GM18520 (cell line): ENCODE measurements around the gene MMP25.

ENCODE experiments used
- ATAC-seq: cut with Tn5 transposase; IDR thresholded peaks from one replicate; pipeline ENCODE4 v1.9.1; 2021; ENCODE audit not compliant: unreplicated experiment

Gene MMP25, protein sequence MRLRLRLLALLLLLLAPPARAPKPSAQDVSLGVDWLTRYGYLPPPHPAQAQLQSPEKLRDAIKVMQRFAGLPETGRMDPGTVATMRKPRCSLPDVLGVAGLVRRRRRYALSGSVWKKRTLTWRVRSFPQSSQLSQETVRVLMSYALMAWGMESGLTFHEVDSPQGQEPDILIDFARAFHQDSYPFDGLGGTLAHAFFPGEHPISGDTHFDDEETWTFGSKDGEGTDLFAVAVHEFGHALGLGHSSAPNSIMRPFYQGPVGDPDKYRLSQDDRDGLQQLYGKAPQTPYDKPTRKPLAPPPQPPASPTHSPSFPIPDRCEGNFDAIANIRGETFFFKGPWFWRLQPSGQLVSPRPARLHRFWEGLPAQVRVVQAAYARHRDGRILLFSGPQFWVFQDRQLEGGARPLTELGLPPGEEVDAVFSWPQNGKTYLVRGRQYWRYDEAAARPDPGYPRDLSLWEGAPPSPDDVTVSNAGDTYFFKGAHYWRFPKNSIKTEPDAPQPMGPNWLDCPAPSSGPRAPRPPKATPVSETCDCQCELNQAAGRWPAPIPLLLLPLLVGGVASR

DNA sequence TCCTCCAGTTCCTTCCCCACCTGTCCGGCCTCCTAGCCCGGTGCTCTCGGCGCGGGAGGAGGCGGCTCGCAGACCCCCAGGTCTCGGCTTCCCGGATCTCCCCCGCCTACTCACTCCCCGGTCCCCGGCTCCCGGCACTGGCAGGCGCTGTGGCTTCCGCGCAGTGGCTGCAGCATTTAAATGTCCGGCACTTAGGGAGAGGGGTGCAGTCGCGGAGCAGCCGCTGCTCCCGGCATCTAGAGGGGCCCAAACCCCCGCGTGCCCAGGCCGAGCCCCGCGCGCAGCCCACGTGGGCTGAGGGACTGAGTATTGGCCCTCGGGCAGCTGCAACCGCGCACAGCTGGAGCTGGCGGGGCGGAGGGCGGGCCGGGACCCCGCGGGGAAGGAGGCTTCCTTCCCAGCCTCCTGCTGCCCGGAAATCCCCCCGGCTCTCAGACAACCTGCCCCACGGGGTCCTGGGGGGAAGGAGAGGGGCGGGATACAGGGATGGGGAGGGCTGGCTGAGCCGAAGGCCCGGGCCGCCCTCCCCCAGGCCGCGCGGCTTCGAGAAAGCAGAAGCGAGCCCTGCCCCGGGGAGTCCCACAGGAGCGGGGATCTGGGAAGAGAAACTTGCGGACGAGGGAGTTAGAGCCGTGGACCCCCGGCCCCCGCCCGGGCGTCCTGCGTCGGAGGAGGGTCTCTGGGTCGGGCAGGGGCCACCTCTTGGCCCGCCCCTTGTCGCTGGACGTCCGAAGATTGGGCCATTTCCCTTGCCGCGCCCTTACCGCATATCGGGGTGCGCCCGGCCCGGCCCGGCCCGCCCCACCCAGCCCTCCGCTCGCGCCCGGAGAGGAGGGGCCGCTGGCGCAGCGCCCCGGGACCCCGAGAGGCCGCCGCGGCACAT, at the start of gene MMP25:
Gene MMP25 (plus strand): TSS at position 804 of the 883 bp plus-strand sequence. CDS start 357 bp downstream, outside the sequence.
- no peak for ATAC-seq

- no peak for ATAC-seq
These were observed 46.4 kb upstream of the MMP25 start for GRCh38 chr16:2999929-3000328.

- no peak for ATAC-seq
These were observed 45.8 kb upstream of the MMP25 start for GRCh38 chr16:3000540-3000939.

GRCh38 chr16:3001316-3001715, 45.0 kb upstream of the MMP25 start:
- no peak for ATAC-seq

- ATAC-seq, result peak; percentile 96
These were observed 42.6 kb upstream of the MMP25 start for GRCh38 chr16:3003582-3004270.

GRCh38 chr16:3004319-3004718, 42.0 kb upstream of the MMP25 start:
- ATAC-seq, result no peak

DNA sequence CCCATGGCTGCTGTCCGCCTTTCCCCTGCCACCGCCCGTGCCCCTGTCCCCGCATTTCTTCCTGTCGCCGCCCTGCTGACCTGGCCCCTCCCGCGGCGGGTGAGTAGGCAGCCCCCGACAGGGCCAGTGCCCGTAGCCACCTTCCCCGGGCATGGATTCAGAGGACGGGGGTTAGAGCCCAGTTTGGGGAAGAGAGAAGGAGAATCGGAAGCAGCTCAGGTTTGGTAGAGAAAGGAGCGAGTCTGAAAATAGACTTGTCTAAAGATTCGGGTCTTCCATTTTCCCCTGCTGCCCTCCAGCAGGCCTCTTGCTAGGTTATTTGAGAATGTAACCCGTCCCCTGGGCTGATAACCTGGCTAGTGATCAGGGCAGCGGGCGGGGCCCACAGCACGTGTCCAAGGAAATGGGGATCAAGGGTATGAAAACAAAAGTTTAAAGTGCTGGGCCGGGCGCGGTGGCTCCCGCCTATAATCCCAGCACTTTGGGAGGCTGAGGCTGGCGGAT, 41.5 kb upstream of the MMP25 start:
- ATAC-seq, result no peak

DNA sequence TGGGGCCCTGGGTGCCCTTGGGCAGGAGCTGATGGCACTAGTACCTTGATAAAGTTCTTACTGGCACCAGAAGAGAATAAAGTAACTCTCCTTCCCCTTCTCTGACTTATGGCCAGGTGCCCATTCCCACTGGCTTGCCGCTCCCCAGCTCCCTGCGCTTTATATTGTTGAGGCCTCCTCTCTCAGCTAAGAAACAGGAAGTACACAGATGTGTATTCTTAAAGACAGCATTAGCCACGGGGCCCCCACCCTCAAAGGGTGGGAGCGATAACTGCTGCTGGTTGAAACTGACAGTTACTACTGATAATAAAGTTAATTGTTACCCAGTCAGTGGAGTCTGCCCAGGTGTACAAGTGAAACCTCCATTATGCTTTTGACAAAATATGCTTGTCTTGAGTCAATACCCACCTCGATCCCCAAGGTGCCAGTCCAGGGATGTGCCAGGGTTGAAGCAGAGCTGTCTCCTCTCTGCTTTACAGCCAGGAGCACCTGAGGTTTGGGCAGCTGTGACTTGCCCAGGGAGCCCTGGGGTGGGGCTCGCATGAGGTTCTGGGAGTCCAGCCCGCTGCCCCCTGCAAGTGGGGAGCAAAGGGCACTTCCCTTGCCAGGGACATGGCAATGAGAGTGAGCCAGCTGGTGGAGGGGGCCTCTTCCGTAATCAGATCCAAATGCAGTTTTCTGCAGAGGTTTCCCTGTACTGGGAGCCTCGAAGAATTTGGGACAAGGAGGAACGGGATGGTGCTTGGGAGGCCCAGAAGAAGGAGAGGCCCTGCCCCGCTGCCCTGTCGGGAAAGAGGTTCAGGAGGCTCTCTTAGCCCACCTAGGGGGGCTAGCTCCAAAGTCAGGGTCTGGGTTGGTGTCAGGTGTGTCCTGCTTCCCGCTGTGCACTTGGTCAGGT, 39.1 kb upstream of the MMP25 start:
- ATAC-seq, result no peak

GRCh38 chr16:3007957-3008689, 38.2 kb upstream of the MMP25 start:
- no peak for ATAC-seq

DNA sequence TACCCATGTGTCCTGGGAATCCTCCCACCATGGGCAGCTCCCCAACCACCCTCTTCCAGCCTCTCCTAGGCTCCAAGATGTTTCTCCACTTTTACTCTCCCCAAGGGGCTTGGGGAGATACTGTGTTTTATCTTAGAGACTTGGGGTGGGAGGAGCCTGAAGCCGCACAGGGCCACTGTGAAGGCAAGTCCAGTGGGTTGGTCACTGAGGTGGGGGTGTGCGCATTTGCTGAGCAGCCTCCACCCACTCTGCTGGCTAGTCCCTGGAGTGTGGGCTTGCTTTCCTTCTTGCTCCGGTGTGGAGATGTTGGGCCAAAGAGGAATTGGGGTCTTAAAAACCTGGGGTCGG, 37.7 kb upstream of the MMP25 start:
- ATAC-seq, result no peak

DNA sequence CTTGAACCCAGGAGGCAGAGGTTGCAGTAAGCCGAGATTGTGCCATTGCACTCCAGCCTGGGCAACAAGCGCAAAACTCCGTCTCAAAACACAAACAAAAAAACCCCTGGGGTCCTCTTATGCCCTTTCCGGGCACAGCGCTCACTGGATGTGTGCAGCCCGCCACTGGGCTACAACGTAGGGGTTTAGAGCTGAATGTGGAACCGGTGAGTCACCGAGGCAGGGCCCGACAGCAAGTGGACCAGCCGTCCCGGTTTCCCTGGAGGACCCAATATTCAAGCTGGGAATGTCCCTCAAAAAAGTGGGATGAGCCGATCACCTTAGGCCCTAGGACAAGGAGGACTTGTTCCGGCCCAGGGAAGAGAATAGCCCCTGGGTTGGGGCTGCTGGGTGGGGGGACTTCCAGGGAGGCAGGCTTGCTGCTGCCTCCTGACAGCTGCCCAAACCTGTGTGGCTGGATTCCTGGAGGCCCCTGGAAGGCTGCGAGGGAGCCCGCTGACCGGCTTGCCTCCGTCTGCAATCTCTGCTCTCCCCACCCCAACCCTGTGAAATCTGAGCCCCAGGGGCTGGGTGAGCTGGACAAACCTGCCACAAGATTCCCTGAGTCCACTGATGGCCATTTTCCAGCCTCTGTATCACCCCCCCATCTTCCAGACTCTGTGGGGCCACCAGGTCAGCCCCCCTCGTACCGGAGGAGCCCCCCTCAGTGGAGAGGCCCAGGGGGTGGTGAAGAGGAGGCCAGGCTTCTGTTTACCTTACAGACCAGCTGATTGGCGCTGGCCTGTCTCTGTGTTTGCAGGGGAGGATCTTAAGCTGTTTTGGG, 36.6 kb upstream of the MMP25 start:
- ATAC-seq, result no peak

DNA sequence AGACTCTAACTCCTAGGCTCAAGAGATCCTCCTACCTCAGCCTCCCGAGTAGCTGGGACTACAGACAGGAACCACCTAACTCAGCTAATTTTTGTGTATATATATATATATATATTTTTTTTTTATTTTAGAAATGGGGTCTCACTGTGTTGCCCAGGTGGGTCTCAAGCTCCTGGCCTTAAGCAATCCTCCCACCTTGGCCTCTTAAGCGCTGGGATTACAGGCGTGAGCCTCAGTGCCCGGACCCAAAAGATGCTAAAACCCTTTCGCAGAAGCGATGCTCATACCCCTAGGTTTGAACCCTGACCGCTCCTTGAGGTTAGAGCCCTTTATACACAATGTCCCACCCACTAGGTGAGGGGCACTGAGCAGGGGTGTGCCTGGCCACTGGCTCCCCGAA, 35.9 kb upstream of the MMP25 start:
- no peak for ATAC-seq

DNA sequence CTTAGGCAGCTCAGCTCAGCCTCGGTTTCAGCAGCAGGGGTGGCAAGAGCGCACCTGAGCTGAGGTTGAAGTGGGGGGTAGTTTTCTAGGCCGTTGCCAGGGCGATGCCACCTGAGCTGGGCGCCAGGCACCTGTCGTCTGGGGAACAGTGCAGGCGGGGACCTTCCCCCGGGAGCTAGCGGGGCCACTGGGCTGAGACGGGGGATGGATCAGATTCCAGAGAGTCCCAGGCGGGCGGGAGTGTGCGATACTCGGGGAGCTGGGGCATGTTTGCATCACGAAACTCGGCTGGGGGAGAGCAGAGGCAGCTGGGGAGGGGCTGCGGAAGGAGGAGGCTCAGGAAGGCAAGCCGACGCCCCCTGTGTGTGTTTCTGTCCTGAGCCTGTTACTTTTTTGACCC, 34.1 kb upstream of the MMP25 start:
- no peak for ATAC-seq

DNA sequence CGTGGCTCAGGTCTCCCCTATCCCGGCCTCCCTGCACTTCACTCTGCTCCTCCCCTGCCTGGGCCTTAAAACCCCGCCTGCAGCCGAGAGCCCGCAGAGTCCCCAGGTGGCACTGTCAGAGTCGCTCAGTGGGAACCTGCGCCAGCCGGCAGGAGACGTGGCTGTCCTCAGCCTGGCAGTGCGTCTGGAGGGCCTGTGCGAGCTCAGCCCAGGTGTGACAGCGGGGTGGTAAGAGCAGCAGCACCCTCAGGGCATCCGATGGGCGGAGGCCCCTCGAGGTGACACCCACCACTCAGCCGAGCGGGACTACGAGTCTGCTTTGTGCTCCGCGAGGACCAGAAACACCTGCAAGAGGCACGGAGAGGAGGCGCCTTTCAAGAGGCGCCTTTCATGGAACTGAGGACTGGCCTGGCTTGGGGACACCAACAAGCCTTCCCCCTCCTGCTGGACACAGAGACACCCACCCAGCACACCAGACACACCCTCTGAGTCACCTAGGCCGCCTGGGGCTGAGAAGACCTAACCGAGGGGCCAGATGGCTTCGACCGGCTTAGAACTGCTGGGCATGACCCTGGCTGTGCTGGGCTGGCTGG, 33.4 kb upstream of the MMP25 start, which contains the start of gene CLDN9:
Gene CLDN9 (plus strand): TSS at position 96 of the 593 bp plus-strand sequence. CDS start 440 bp downstream, at position 536.
- ATAC-seq, result no peak

GRCh38 chr16:3013491-3013951, 32.8 kb upstream of the MMP25 start:
- ATAC-seq, result no peak

DNA sequence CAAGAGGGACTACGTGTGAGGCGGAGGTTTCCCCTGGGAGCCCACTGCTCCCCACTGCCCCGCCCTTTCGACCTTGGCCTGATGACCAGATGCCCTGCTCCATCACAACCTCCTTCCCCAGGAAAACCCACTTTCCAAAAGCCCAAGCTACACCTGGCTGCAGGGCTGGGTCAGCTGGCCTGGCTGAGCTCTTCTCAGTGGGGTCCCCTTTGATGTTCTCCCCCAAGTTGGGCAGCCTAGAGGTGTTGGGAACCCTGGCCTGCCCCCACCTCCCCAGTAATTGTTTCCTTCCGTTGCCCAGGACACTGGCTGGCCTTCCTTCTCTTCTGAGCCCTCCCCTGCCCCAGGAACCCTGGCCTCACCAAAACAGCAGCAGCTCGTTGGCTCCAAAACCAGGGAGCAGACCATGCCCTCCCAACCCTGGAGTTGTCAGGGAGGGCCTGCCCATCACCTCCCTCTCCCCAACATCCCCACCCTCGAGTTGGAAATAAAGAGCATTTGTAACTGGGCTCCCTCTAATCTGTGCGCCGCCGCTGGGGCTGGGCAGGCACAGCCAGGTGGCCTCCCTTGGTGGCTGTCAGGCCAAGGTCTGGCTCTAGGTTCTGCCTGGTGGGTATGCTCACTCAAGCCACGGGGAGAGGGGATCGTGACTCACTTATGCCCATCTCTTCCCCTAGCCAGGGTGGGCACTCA, 32.2 kb upstream of the MMP25 start:
- no peak for ATAC-seq

DNA sequence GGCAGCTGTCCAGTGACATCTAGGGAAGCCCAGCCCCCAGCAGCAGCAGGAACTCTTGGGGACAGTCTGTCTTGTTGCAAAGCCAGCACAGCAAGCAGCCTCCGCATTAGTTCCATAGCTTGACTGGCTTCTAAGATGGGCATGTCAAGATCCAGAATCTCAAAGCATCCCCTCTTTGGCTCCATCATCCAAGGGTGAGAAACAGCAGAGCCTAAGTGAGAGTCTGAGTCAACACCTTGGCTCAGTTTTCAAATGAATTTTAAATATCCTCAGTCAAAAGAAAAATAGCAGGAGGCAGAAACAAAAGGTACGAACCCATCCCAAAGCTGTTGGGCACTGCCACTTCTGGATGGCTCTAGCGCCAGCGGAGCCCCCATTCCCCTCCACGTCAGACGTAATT, 31.4 kb upstream of the MMP25 start:
- no peak for ATAC-seq
